PFSK-1 (cell line): ENCODE data around the gene SCN5A.

Experiments
- FOXP2 ChIP-seq: optimal IDR thresholded peaks from 2 replicates; pipeline ENCODE3; 2011; ENCODE audit warnings: borderline replicate concordance, control low read depth, inconsistent platforms; ENCODE audit not compliant: insufficient read depth; ENCODE audit errors: extremely low read length, extremely low read depth
- POLR2AphosphoS5 ChIP-seq: IDR thresholded peaks from 2 replicates; pipeline ENCODE4 v1.6.1; 2012; ENCODE audit warnings: low read depth, mild to moderate bottlenecking, control low read depth, low read length, moderate library complexity
- SIN3A ChIP-seq: IDR thresholded peaks from 2 replicates; pipeline ENCODE4 v1.6.1; 2012; ENCODE audit warnings: mild to moderate bottlenecking, low read length, moderate library complexity, borderline replicate concordance; ENCODE audit not compliant: insufficient read depth
- TAF1 ChIP-seq: IDR thresholded peaks from 2 replicates; pipeline ENCODE4 v1.6.1; 2012; ENCODE audit warnings: low read length, control low read depth, borderline replicate concordance; ENCODE audit not compliant: insufficient read depth
- TF ChIP-seq, protein P1 (sequence below), 2 experiments: IDR thresholded peaks; 2 replicates each; pipeline versions ENCODE4 v1.6.1 to v1.8.0; 2011 to 2012; ENCODE audit warnings: low read depth in 2 of 2, low read length in 2 of 2, control low read depth in 1 of 2, inconsistent platforms in 1 of 2, mild to moderate bottlenecking in 1 of 2, moderate library complexity in 1 of 2; ENCODE audit not compliant: insufficient read depth in 1 of 2

The SCN5A gene

DNA sequence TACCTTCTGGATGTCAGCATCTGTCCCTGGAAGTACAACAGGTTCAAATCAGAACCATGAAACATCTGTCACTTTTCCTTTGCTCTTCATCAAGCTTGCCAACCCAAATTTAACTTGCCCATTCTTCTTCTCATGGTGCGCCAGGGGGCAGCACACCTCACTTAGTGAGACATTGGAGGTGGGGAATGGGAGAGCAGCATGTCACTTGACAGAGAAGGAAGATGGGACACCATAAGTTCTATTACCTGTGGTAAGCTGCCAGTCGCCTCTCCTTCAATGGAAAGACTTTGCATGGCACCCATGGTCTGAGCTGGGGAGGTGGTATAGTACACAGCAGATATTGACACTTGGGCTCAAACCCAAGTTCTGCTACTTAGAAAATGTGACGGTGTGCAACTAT lies 2.9 kb downstream of the SCN5A start:
- TF ChIP-seq, protein P1, sequence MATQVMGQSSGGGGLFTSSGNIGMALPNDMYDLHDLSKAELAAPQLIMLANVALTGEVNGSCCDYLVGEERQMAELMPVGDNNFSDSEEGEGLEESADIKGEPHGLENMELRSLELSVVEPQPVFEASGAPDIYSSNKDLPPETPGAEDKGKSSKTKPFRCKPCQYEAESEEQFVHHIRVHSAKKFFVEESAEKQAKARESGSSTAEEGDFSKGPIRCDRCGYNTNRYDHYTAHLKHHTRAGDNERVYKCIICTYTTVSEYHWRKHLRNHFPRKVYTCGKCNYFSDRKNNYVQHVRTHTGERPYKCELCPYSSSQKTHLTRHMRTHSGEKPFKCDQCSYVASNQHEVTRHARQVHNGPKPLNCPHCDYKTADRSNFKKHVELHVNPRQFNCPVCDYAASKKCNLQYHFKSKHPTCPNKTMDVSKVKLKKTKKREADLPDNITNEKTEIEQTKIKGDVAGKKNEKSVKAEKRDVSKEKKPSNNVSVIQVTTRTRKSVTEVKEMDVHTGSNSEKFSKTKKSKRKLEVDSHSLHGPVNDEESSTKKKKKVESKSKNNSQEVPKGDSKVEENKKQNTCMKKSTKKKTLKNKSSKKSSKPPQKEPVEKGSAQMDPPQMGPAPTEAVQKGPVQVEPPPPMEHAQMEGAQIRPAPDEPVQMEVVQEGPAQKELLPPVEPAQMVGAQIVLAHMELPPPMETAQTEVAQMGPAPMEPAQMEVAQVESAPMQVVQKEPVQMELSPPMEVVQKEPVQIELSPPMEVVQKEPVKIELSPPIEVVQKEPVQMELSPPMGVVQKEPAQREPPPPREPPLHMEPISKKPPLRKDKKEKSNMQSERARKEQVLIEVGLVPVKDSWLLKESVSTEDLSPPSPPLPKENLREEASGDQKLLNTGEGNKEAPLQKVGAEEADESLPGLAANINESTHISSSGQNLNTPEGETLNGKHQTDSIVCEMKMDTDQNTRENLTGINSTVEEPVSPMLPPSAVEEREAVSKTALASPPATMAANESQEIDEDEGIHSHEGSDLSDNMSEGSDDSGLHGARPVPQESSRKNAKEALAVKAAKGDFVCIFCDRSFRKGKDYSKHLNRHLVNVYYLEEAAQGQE (IDR thresholded peaks at IDR 0.05; ENCODE audit: insufficient read depth in 1 of 2, low read depth in 2 of 2, low read length in 2 of 2) = no peak
- TF ChIP-seq POLR2AphosphoS5 (no peak), SIN3A (no peak), TAF1 (no peak), FOXP2 (no peak)

DNA sequence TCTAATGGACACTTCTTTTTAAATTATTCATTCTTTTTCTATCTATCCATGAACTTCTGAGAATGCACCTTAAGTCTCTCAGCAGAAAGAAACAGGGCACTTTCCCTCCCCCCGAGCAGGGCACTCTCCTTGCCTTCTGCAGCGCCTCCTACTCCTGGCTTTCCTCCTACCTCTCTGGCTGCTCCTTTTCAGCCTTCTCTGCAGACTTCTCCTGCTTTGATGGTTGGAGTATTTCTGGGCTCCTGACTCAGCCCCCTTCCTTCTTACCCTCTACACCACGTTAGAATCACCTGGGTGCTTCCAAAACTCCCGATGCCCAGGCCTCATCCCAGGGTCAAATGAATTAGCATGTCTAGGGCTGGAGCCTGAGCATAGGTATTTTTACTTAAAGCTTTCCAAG lies 3.4 kb downstream of the SCN5A start:
- no peak for TF ChIP-seq TAF1
- no peak for TF ChIP-seq SIN3A
- TF ChIP-seq FOXP2 = no peak
- TF ChIP-seq, protein P1 (IDR thresholded peaks at IDR 0.05; ENCODE audit: insufficient read depth in 1 of 2, low read depth in 2 of 2, low read length in 2 of 2) = no peak
- no peak for TF ChIP-seq POLR2AphosphoS5

DNA sequence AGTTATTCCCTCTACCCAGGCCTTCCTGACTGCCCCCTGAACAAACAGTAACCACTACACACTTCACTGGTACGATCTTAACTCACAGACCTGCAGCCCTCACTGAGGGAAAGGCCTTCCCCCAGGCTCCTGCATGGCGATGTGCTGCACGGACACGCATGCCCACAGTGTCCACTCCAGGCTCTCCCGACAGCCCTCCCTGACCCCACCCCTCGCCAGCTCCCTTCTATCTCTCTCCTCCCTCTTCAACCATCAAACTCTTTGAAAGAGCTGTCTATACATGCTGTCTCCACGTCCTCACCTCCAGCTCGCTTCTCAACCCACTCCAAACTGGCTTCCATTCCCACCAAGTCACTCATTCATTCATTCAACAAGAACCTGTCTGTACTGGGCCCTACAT lies 3.9 kb downstream of the SCN5A start:
- TF ChIP-seq POLR2AphosphoS5 (no peak), TAF1 (no peak), FOXP2 (no peak), SIN3A (no peak)
- TF ChIP-seq, protein P1 (IDR thresholded peaks at IDR 0.05; ENCODE audit: insufficient read depth in 1 of 2, low read depth in 2 of 2, low read length in 2 of 2) = no peak

DNA sequence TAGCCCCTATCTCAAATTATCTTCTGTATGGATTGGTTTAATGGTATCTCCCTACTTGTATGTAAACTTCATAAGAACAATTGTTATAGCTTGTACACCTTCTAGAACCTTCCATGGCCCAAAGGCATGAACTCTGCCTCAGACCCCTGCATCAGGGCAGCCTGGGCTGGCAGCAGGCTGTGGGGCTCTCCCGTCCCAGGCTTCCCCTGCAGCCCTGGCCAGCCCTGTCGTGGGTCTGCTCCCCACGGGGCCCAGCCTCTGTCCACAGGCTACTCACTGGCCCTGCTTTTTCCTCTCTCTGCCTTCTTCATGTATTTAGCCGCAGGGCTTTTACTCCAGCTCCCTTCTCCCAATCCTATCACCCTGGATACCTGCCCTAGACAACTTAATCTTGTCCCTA lies 4.4 kb downstream of the SCN5A start:
- TF ChIP-seq FOXP2 (no peak), SIN3A (no peak), TAF1 (no peak), POLR2AphosphoS5 (no peak)
- TF ChIP-seq, protein P1 (IDR thresholded peaks at IDR 0.05; ENCODE audit: insufficient read depth in 1 of 2, low read depth in 2 of 2, low read length in 2 of 2) = no peak

DNA sequence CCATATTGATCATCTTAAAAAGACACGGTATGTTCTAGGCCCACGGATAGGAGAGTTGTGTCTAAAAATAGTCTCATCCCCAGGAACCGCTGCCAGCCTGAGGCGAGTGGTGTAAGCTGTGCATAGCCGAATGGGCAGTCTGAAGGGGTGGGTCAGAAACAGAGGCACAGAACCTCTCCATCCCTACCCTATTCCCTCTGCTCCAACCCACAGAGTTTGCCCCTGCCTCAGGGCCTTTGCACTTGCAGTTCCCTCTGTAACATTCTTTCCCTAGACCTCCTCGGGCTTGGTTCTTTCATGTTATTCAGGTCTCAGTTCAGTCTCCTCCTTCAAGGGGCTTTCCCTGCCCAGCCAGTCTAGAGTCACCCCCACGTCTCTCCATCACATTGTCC lies 4.8 kb downstream of the SCN5A start:
- TF ChIP-seq SIN3A (no peak), TAF1 (no peak)
- TF ChIP-seq, protein P1 (IDR thresholded peaks at IDR 0.05; ENCODE audit: insufficient read depth in 1 of 2, low read depth in 2 of 2, low read length in 2 of 2) = no peak
